H1 (cell line): ENCODE data around the gene HMCN1. TPM values are rescaled to one million over a fixed set of nuclear protein-coding genes. Genes with fewer than 3 reads are reported as not detected.

Experiments
- CHD7 ChIP-seq: fragments of 300-600 bp; sonication (generic); IDR thresholded peaks from 2 replicates; pipeline ENCODE4 v1.7.1; 2012; ENCODE audit warnings: low read length, moderate library complexity, mild to moderate bottlenecking, inconsistent platforms; ENCODE audit not compliant: insufficient replicate concordance
- SP1 ChIP-seq: IDR thresholded peaks from 2 replicates; pipeline ENCODE4 v1.6.1; 2011; ENCODE audit warnings: low read depth, low read length
- TCF12 ChIP-seq: IDR thresholded peaks from 2 replicates; pipeline ENCODE4 v1.6.1; 2011; ENCODE audit warnings: low read depth, mild to moderate bottlenecking, low read length
- USF2 ChIP-seq: IDR thresholded peaks from 2 replicates; pipeline ENCODE4 v1.6.1; 2011; ENCODE audit warnings: low read length, improper control_type of control experiment
- polyA plus RNA-seq, 7 experiments: library from polyadenylated mRNA; depleted of rRNA in 3 of 7; stranded (reverse) in 5 of 7; unstranded in 2 of 7; fragments of >200 nt in 5 of 7; fragments of 200-250 nt in 2 of 7; gene quantifications; 1 replicate in 5 of 7; 2 replicates in 1 of 7; 4 replicates in 1 of 7; pipeline versions ENCODE4 v1.2.1 to v1.2.3, GENCODE V29; 2011 to 2013; ENCODE audit warnings: missing spikeins in 2 of 7, mixed read lengths in 2 of 7
- total RNA-seq: library from RNA; stranded (reverse); fragmentation: NEBNext Ultra II Directional; extraction: Animal tissue kit (Norgen Biotek cat#: 25700); gene quantifications from 2 replicates; pipeline ENCODE4 v1.2.1, GENCODE V29; 2021

HMCN1 gene
- total and polyA plus RNA-seq, 2 of the 8 experiments (the other 6 are each of a cell fraction or from before 2014, with no cell fraction given): 13.8 to 14.6 TPM

GRCh38 chr1:186050360-186050759 is 316.2 kb downstream of the HMCN1 start (continued):
- no peak for TF ChIP-seq CHD7
- no peak for TF ChIP-seq TCF12
- TF ChIP-seq SP1: no peak
- TF ChIP-seq USF2: no peak
